ENCODE results near the gene CUX1. TPM values are rescaled to one million over a fixed set of nuclear protein-coding genes. Genes with fewer than 3 reads are reported as not detected.
A peak's percentile ranks its signal among the peaks of the same experiment; 100 is the strongest.

CUX1 gene
- total and polyA plus RNA-seq, 2 donors (not counting 1 experiment from before 2014, with no cell fraction given): 22.7 to 38.1 TPM

DNA sequence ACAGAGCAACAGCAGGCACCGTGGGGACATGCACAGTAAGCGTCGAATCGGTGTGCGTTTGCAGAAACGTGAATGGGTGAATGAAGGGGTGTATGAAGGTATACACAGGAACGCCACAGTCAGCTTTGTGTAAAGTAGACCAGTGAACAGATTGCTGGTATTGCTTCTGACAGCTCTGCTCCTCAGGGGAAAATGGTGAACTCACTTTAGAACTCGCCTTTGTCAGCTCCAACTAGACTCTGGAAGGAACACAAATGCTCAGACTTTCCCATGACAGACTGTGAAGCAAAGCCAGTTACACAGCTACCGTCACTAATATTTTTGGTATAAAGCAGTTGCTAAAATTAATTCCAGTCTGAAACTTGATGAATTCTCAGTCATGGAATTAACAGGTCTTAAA lies 78.9 kb downstream of the CUX1 start:
- Histone ChIP-seq H3K9me3 (ENCODE audit: control insufficient read depth, insufficient read depth, low read depth, low read length) (no peaks in the 10 kb centered on the region), H3K4me1 (ENCODE audit: control insufficient read depth, extremely low read depth, insufficient read depth, low read length) (no peaks in the 10 kb centered on the region), H3K9ac (ENCODE audit: insufficient read depth, low read length) (no peak overlapping the region), H3K4me2 (ENCODE audit: extremely low read depth, insufficient read depth, low read length) (no peak overlapping the region), H4K20me1 (ENCODE audit: control insufficient read depth, extremely low read depth, insufficient read depth, low read length) (no peaks in the 10 kb centered on the region), H3K79me2 (ENCODE audit: control insufficient read depth, insufficient read depth, low read length) (peaks cover 6% of the 10 kb centered on the region), H3K36me3 (ENCODE audit: control insufficient read depth, insufficient read depth, low read length) (no peaks in the 10 kb centered on the region), H3K27ac (ENCODE audit: insufficient read depth, low read length) (no peak overlapping the region), H3K27me3 (ENCODE audit: control insufficient read depth, insufficient read depth, low read length) (no peaks in the 10 kb centered on the region), H2AFZ (ENCODE audit: low read length) (no peak overlapping the region), H3K4me3 (replicated peaks in 1 of 4; ENCODE audit: control extremely low read depth in 1 of 4, insufficient read depth in 1 of 4, low read depth in 3 of 4, low read length in 4 of 4) (no peak overlapping the region)
- TF ChIP-seq EZH2 (IDR thresholded peaks at IDR 0.05; ENCODE audit: low read length, missing control alignments) (no peak), CTCF (conservative IDR thresholded peaks at IDR 0.05 in 1 of 2, IDR thresholded peaks at IDR 0.05 in 1 of 2; ENCODE audit: low read depth in 1 of 2, low read length in 2 of 2) (no peak)
- DNase-seq (ENCODE audit: low read depth in 2 of 2): no peak

DNA sequence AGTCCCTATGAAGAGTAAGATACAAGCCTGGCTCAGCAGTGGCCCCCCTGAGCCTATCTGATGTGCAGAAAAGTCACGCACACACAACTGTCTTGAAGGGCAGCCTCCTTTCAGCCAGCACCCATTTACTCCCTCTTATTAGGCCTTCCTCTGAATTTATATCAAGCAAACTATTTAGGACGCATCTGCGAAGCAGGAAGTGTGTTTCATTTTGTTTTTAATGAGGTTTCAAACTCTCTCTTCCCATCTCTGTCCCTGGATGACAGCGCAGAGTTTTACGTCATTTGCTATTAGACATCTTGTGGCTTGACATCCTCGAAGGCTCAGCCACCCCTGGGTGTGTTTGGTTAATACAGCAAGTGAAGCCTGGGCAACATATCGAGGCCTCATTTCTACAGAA lies 79.5 kb downstream of the CUX1 start:
- no peaks in the 10 kb centered on the region for H3K9me3 ChIP-seq (ENCODE audit: control insufficient read depth, insufficient read depth, low read depth, low read length)
- H3K79me2 ChIP-seq (ENCODE audit: control insufficient read depth, insufficient read depth, low read length): peaks cover 6% of the 10 kb centered on the region
- no peaks in the 10 kb centered on the region for H4K20me1 ChIP-seq (ENCODE audit: control insufficient read depth, extremely low read depth, insufficient read depth, low read length)
- no peaks in the 10 kb centered on the region for H3K36me3 ChIP-seq (ENCODE audit: control insufficient read depth, insufficient read depth, low read length)
- H3K4me2 ChIP-seq (ENCODE audit: extremely low read depth, insufficient read depth, low read length): no peak overlapping the region
- H3K4me1 ChIP-seq (ENCODE audit: control insufficient read depth, extremely low read depth, insufficient read depth, low read length): no peaks in the 10 kb centered on the region
- no peak overlapping the region for H2AFZ ChIP-seq (ENCODE audit: low read length)
- no peak overlapping the region for H3K27ac ChIP-seq (ENCODE audit: insufficient read depth, low read length)
- H3K9ac ChIP-seq (ENCODE audit: insufficient read depth, low read length): no peak overlapping the region
- H3K27me3 ChIP-seq (ENCODE audit: control insufficient read depth, insufficient read depth, low read length): no peaks in the 10 kb centered on the region
- TF ChIP-seq EZH2 (IDR thresholded peaks at IDR 0.05; ENCODE audit: low read length, missing control alignments) (no peak), CTCF (conservative IDR thresholded peaks at IDR 0.05 in 1 of 2, IDR thresholded peaks at IDR 0.05 in 1 of 2; ENCODE audit: low read depth in 1 of 2, low read length in 2 of 2) (no peak)
- no peak for DNase-seq (ENCODE audit: low read depth in 2 of 2)
- no peak overlapping the region for H3K4me3 ChIP-seq (replicated peaks in 1 of 4; ENCODE audit: control extremely low read depth in 1 of 4, insufficient read depth in 1 of 4, low read depth in 3 of 4, low read length in 4 of 4)

DNA sequence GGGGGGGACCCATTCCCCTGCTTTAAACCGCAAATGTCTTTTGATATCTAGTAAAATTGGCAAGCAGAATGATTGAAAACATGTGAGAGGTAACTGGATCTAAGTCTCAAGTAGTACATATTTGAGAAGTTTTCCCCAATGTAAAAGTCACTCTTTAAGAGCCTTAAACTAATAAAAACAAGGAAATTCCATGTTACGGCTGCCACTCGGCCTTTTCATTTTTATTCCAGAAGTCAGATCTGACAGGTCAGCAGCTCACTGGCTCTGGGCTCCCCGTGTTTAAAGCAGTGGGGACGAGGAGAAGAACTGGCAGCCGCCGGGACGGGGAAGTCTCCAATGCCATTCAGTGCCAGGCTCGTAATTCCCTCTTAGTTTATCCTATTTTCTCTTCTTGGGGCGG lies 80.7 kb downstream of the CUX1 start:
- H3K4me3 ChIP-seq (replicated peaks in 1 of 4; ENCODE audit: control extremely low read depth in 1 of 4, insufficient read depth in 1 of 4, low read depth in 3 of 4, low read length in 4 of 4): no peak overlapping the region
- peaks cover 6% of the 10 kb centered on the region for H3K79me2 ChIP-seq (ENCODE audit: control insufficient read depth, insufficient read depth, low read length)
- no peak for DNase-seq (ENCODE audit: low read depth in 2 of 2)
- no peaks in the 10 kb centered on the region for H3K27me3 ChIP-seq (ENCODE audit: control insufficient read depth, insufficient read depth, low read length)
- H3K36me3 ChIP-seq (ENCODE audit: control insufficient read depth, insufficient read depth, low read length): no peaks in the 10 kb centered on the region
- no peak overlapping the region for H3K27ac ChIP-seq (ENCODE audit: insufficient read depth, low read length)
- no peaks in the 10 kb centered on the region for H4K20me1 ChIP-seq (ENCODE audit: control insufficient read depth, extremely low read depth, insufficient read depth, low read length)
- H3K4me1 ChIP-seq (ENCODE audit: control insufficient read depth, extremely low read depth, insufficient read depth, low read length): no peaks in the 10 kb centered on the region
- peak overlapping the region; percentile 17 for H3K4me2 ChIP-seq (ENCODE audit: extremely low read depth, insufficient read depth, low read length)
- H2AFZ ChIP-seq (ENCODE audit: low read length): no peak overlapping the region
- no peak overlapping the region for H3K9ac ChIP-seq (ENCODE audit: insufficient read depth, low read length)
- TF ChIP-seq CTCF (conservative IDR thresholded peaks at IDR 0.05 in 1 of 2, IDR thresholded peaks at IDR 0.05 in 1 of 2; ENCODE audit: low read depth in 1 of 2, low read length in 2 of 2): no peak
- no peak for TF ChIP-seq EZH2 (IDR thresholded peaks at IDR 0.05; ENCODE audit: low read length, missing control alignments)
- no peaks in the 10 kb centered on the region for H3K9me3 ChIP-seq (ENCODE audit: control insufficient read depth, insufficient read depth, low read depth, low read length)

All from fibroblast of lung (primary cell).